Measurements from ENCODE around the gene PBX1.

Gene PBX1

GRCh38 chr1:164779376-164779775 is 220.4 kb downstream of the PBX1 start:
- DNase-seq (ENCODE audit: low read depth, low spot score) = no peak

GRCh38 chr1:164780111-164780812 is 221.3 kb downstream of the PBX1 start:
- no peak for DNase-seq (ENCODE audit: low read depth, low spot score)

- no peak for DNase-seq (ENCODE audit: low read depth, low spot score)
Measured at GRCh38 chr1:164780863-164781262, 221.9 kb downstream of the PBX1 start.

- no peak for DNase-seq (ENCODE audit: low read depth, low spot score)
Measured at GRCh38 chr1:164781972-164782371, 223.0 kb downstream of the PBX1 start.

- DNase-seq (ENCODE audit: low read depth, low spot score) = no peak
Measured at GRCh38 chr1:164783778-164784555, 225.0 kb downstream of the PBX1 start.

- DNase-seq (ENCODE audit: low read depth, low spot score) = no peak
Measured at GRCh38 chr1:164784960-164785359, 226.0 kb downstream of the PBX1 start.

- no peak for DNase-seq (ENCODE audit: low read depth, low spot score)
Measured at GRCh38 chr1:164785841-164786534, 227.0 kb downstream of the PBX1 start.

GRCh38 chr1:164786980-164787833 is 228.2 kb downstream of the PBX1 start:
- peak; percentile 48 for DNase-seq (ENCODE audit: low read depth, low spot score)

- DNase-seq (ENCODE audit: low read depth, low spot score) = no peak
Measured at GRCh38 chr1:164787834-164788231, 228.8 kb downstream of the PBX1 start.

GRCh38 chr1:164790081-164790480 is 231.1 kb downstream of the PBX1 start:
- no peak for DNase-seq (ENCODE audit: low read depth, low spot score)

GRCh38 chr1:164792410-164793004 is 233.5 kb downstream of the PBX1 start:
- DNase-seq (ENCODE audit: low read depth, low spot score) = no peak

- DNase-seq (ENCODE audit: low read depth, low spot score) = no peak
Measured at GRCh38 chr1:164794356-164794755, 235.4 kb downstream of the PBX1 start.

- no peak for DNase-seq (ENCODE audit: low read depth, low spot score)
Measured at GRCh38 chr1:164796916-164797315, 237.9 kb downstream of the PBX1 start.

- DNase-seq (ENCODE audit: low read depth, low spot score) = no peak
Measured at GRCh38 chr1:164801246-164801731, 242.3 kb downstream of the PBX1 start.

- DNase-seq (ENCODE audit: low read depth, low spot score) = no peak
Measured at GRCh38 chr1:164801791-164802502, 243.0 kb downstream of the PBX1 start.

- DNase-seq (ENCODE audit: low read depth, low spot score) = no peak
Measured at GRCh38 chr1:164802529-164803282, 243.7 kb downstream of the PBX1 start.

- no peak for DNase-seq (ENCODE audit: low read depth, low spot score)
Measured at GRCh38 chr1:164803366-164803765, 244.4 kb downstream of the PBX1 start.

- no peak for DNase-seq (ENCODE audit: low read depth, low spot score)
Measured at GRCh38 chr1:164804366-164804765, 245.4 kb downstream of the PBX1 start.

GRCh38 chr1:164805399-164805798 is 246.4 kb downstream of the PBX1 start:
- no peak for DNase-seq (ENCODE audit: low read depth, low spot score)

- no peak for DNase-seq (ENCODE audit: low read depth, low spot score)
Measured at GRCh38 chr1:164806531-164806930, 247.5 kb downstream of the PBX1 start.
